Activated B cell treated with CpG ODN at 0.5 μM for 24 hours (primary cell): ENCODE results near the gene RAB35. TPM values are rescaled to one million over a fixed set of nuclear protein-coding genes. Genes with fewer than 3 reads are reported as not detected.

Experiments used
- ATAC-seq: fragments of 200-7000 bp; cut with Tn5 transposase; one replicate; pipeline ENCODE4 v1.10.0; 2021; ENCODE audit warnings: low read depth, mild to moderate bottlenecking, moderate library complexity
- CTCF ChIA-PET: fragments of 350-600 bp; sonication (Branson Sonifier 250); formaldehyde crosslinking; loops from one replicate; lab custom pipeline; 2021; ENCODE audit warnings: antibody characterized with exemption; lab: Charles Lee
- POLR2A ChIA-PET: fragments of 350-600 bp; sonication (Branson Sonifier 250); formaldehyde crosslinking; loops from one replicate; lab custom pipeline; 2021; ENCODE audit warnings: antibody characterized with exemption; lab: Charles Lee
- DNase-seq: peaks from one replicate; pipeline ENCODE4 v3.0.0; 2022
- H3K27ac Mint-ChIP-seq: one replicate; pipeline ENCODE4 v1.8.0; 2020; ENCODE audit warnings: mixed read lengths
- H3K27me3 Mint-ChIP-seq: one replicate; pipeline ENCODE4 v1.8.0; 2021; ENCODE audit warnings: mixed read lengths
- H3K36me3 Mint-ChIP-seq: one replicate; pipeline ENCODE4 v1.8.0; 2021; ENCODE audit warnings: low read depth, mixed read lengths
- H3K4me1 Mint-ChIP-seq: one replicate; pipeline ENCODE4 v1.8.0; 2021; ENCODE audit warnings: mixed read lengths
- H3K4me3 Mint-ChIP-seq: one replicate; pipeline ENCODE4 v1.8.0; 2020; ENCODE audit warnings: mild to moderate bottlenecking, mixed read lengths
- H3K9me3 Mint-ChIP-seq: one replicate; pipeline ENCODE4 v1.8.0; 2020; ENCODE audit warnings: mixed read lengths
- intact Hi-C: fragments of 100-400 bp; cut with micrococcal nuclease; formaldehyde crosslinking; loops from one replicate; pipeline ENCODE4 v1.15.1; 2024
- total RNA-seq: library from RNA; stranded (reverse); gene quantifications from 2 replicates; pipeline ENCODE4 v1.2.3, GENCODE V29; 2022
- TF ChIP-seq, protein P1 (sequence below): fragments of 200-600 bp; IDR thresholded peaks from one replicate; pipeline ENCODE4 v1.8.0; 2022; ENCODE audit warnings: antibody characterized with exemption, mild to moderate bottlenecking

Gene RAB35
- total RNA-seq, 1 donor from 2014 or later, result 45.6 TPM

- no peak overlapping the region for H3K27ac Mint-ChIP-seq
- H3K27me3 Mint-ChIP-seq, result no peaks in the 10 kb centered on the region
- intact Hi-C loops, result no loop called here
- peaks cover 8% of the 10 kb centered on the region for H3K4me1 Mint-ChIP-seq
- ChIA-PET CTCF (no interaction called here), POLR2A (interaction anchor here (1.1 kb wide), 1 partner anchor 99 kb away, joined by 3 read pairs; the partner anchor contains the start of gene RPLP0)
- ATAC-seq (no peak), DNase-seq (no peak)
- no peak overlapping the region for H3K4me3 Mint-ChIP-seq
- H3K9me3 Mint-ChIP-seq, result no peaks in the 10 kb centered on the region
- TF ChIP-seq, protein P1, sequence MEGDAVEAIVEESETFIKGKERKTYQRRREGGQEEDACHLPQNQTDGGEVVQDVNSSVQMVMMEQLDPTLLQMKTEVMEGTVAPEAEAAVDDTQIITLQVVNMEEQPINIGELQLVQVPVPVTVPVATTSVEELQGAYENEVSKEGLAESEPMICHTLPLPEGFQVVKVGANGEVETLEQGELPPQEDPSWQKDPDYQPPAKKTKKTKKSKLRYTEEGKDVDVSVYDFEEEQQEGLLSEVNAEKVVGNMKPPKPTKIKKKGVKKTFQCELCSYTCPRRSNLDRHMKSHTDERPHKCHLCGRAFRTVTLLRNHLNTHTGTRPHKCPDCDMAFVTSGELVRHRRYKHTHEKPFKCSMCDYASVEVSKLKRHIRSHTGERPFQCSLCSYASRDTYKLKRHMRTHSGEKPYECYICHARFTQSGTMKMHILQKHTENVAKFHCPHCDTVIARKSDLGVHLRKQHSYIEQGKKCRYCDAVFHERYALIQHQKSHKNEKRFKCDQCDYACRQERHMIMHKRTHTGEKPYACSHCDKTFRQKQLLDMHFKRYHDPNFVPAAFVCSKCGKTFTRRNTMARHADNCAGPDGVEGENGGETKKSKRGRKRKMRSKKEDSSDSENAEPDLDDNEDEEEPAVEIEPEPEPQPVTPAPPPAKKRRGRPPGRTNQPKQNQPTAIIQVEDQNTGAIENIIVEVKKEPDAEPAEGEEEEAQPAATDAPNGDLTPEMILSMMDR, result no peak
- H3K36me3 Mint-ChIP-seq, result peaks cover 78% of the 10 kb centered on the region
Observed at GRCh38 chr12:120101617-120102016, 14.9 kb downstream of the RAB35 start.

- peaks cover 8% of the 10 kb centered on the region for H3K4me1 Mint-ChIP-seq
- H3K4me3 Mint-ChIP-seq, result no peak overlapping the region
- H3K27ac Mint-ChIP-seq, result no peak overlapping the region
- no peak for ATAC-seq
- no peak for DNase-seq
- TF ChIP-seq, protein P1, result no peak
- H3K9me3 Mint-ChIP-seq, result no peaks in the 10 kb centered on the region
- ChIA-PET CTCF (no interaction called here), POLR2A (interaction anchor here (1.1 kb wide), 1 partner anchor 99 kb away, joined by 3 read pairs; the partner anchor contains the start of gene RPLP0)
- peaks cover 79% of the 10 kb centered on the region for H3K36me3 Mint-ChIP-seq
- intact Hi-C loops, result no loop called here
- no peaks in the 10 kb centered on the region for H3K27me3 Mint-ChIP-seq
Observed at GRCh38 chr12:120101182-120101581, 15.4 kb downstream of the RAB35 start.

- Mint-ChIP-seq H3K4me1 (peaks cover 6% of the 10 kb centered on the region), H3K9me3 (no peaks in the 10 kb centered on the region), H3K36me3 (peaks cover 79% of the 10 kb centered on the region), H3K27ac (no peak overlapping the region), H3K4me3 (no peak overlapping the region), H3K27me3 (no peaks in the 10 kb centered on the region)
- DNase-seq (no peak), ATAC-seq (no peak)
- intact Hi-C loops, result no loop called here
- TF ChIP-seq, protein P1, result no peak
- ChIA-PET CTCF (no interaction called here), POLR2A (interaction anchor here (1.1 kb wide), 1 partner anchor 100 kb away, joined by 3 read pairs; the partner anchor contains the start of gene RPLP0)
Observed at GRCh38 chr12:120100630-120101029, 15.9 kb downstream of the RAB35 start.

GRCh38 chr12:120099738-120100137, 16.8 kb downstream of the RAB35 start:
- peaks cover 6% of the 10 kb centered on the region for H3K4me1 Mint-ChIP-seq
- H3K36me3 Mint-ChIP-seq, result peaks cover 73% of the 10 kb centered on the region
- no peaks in the 10 kb centered on the region for H3K9me3 Mint-ChIP-seq
- no peak overlapping the region for H3K27ac Mint-ChIP-seq
- intact Hi-C loops, result no loop called here
- DNase-seq (no peak), ATAC-seq (no peak)
- TF ChIP-seq, protein P1, result no peak
- CTCF ChIA-PET, result no interaction called here
- H3K4me3 Mint-ChIP-seq, result no peak overlapping the region
- H3K27me3 Mint-ChIP-seq, result no peaks in the 10 kb centered on the region
- POLR2A ChIA-PET, result interaction anchor here (0.8 kb wide), 1 partner anchor 11 kb away, joined by 3 read pairs; no protein-coding TSS in a partner anchor

DNA sequence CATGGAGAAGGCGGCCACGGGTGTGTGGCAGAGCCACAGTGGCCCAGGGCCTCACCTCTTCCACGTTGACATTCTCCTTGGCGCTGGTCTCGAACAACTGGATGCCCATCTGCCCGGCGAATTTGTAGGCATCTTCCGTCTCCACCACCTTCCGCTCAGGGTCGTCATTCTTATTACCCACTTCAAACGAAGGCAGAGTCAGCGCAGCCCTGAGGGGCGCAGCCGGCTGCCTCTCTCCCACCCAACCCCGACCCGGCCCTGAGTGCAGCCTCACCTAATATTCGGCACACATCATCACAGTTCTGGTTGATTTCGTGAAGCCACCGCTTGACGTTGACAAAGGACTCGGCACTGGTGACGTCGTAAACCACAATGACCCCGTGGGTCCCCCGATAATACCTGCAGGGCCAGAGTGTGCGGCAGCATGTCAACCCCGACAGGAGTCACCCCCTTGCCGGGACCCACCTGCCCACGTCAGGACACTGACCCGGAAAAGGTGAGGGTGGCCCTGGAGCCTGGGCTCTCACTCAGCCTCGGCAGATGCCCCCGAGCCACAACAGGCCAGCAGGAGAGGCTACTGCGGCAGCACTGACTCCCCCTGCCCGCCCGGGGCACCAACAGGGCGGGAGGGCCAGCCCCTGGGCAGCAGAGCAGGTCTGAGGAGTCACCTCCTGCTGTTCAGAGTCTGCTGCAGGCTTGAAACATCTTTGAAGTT, 17.6 kb downstream of the RAB35 start:
- POLR2A ChIA-PET, result no interaction called here
- H3K4me3 Mint-ChIP-seq, result no peak overlapping the region
- peaks cover 6% of the 10 kb centered on the region for H3K4me1 Mint-ChIP-seq
- H3K27me3 Mint-ChIP-seq, result no peaks in the 10 kb centered on the region
- H3K27ac Mint-ChIP-seq, result no peak overlapping the region
- TF ChIP-seq, protein P1, result no peak
- no peaks in the 10 kb centered on the region for H3K9me3 Mint-ChIP-seq
- intact Hi-C loops, result no loop called here
- CTCF ChIA-PET, result no interaction called here
- no peak for DNase-seq
- H3K36me3 Mint-ChIP-seq, result peaks cover 70% of the 10 kb centered on the region
- ATAC-seq, result no peak
